Stimulated activated CD8-positive, alpha-beta memory T cell treated with anti-CD3 and anti-CD28 coated beads, Interleukin-4, amount 100 ng/mL, for 24 hours (primary cell): ENCODE results near the gene MOK.
"Not testable (repeated sequence)": the region's sequence is repeated elsewhere in the genome, so short reads cannot be mapped to it uniquely, and the experiment has no call there.

Experiments
- DNase-seq: peaks from one replicate; pipeline ENCODE4 v3.0.0-alpha.2; 2020; ENCODE audit warnings: low read depth

Gene MOK, protein sequence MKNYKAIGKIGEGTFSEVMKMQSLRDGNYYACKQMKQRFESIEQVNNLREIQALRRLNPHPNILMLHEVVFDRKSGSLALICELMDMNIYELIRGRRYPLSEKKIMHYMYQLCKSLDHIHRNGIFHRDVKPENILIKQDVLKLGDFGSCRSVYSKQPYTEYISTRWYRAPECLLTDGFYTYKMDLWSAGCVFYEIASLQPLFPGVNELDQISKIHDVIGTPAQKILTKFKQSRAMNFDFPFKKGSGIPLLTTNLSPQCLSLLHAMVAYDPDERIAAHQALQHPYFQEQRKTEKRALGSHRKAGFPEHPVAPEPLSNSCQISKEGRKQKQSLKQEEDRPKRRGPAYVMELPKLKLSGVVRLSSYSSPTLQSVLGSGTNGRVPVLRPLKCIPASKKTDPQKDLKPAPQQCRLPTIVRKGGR

DNA sequence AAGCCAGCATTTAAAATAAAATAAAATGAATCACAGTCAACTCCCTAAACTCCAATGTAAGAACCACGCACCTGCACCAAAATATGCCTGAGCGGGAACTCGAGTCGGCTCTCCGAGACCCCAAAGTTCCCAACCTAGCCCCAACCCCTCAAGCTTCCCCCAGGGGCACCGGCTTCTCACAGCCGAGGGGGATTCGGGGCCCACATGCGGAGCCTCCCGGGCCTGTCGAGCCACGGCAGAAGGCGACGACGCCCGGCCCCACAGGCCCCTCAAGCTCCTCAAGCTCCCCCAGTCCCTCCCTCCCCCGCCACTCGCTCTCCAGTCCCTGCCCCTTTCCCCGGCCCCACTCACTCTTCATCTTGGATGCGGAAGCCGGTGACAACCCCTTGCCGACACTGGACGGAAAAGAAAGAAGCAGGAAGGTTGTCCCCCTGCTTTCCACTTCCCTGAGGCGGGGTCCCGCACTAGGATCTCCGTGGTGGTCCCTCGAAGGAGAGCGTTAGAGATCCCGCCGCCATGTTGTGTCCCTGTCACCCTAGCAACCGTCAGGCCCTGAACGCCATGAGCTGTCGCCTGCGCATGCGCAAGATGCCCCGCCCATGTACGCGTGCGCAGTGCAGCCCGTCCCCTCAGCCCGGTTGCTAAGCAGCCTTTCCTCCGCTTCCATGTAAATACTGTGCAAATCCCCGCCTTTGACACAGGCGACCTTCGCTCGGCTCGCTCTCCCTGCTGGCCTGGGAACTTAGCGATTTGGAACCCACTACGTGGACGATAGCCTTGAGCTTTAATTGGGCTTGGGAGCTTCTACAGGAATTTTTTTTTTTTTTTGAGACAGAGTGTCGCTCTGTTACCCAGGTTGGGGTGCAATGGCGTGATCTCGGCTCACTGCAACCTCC is at the start of gene MOK:
MOK (minus strand) TSS at position 554 of the 896 bp plus-strand sequence; CDS start at position 358, 196 bp downstream.
- peak; percentile 95 for DNase-seq

DNA sequence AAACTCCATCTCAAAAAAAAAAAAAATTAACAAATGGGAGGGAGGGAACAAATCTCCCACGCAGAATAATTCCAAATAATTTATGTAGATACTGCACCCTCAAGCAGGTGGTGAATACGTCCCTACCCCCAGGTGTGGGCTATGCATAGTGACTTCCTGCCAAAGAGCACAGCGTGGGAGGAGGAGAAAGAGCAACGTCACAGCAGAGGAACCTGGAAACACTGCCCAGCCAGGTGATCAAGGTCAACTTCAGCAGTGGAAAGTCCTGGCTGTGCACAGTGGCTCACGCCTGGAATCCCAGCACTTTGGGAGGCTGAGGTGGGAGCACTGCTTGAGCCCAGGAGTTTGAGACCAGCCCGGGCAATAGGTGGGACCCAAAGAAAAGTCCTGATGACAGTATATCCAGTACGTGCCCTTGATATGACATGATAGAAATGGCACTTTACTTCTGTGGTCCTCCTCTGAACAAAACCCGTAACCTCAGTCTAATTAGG is 48.2 kb upstream of the MOK start:
- DNase-seq, result no peak

DNA sequence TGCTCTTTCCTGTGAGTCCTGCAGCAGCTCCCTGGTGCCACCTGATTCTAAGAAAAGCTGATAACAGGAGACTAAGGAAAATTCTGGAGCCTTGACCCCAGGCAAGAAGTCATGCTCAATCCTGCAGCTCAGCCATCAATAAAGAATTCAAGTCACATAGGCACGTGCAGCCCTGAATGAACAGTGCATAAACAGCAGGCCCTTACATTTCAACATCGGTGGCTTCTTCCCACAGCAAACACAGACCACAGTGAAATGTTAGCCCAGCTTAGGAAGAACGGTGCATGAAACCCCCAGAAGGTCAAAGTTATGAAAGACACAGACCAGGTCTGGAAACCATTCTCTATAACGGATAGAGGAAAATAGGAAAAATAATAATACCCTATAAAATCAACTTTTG is 47.2 kb upstream of the MOK start:
- no peak for DNase-seq

DNA sequence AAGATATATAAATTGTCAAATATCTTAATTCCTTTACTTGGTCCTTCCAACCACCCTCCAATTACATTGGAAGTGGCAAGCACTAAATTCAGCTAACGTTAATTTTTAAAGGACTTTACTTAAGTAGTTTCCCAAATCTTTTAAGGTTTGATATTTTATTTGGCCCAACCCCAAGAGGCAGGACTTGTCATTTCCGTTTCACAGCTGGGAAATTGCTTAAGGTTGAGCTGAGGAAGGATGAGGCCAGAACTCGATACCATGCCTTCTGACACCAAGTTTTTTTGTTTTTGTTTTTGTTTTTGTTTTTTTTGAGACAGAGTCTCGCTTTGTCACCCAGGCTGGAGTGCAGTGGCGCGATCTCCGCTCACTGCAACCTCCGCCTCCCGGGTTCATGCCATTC is 46.6 kb upstream of the MOK start:
- not testable (repeated sequence) for DNase-seq

DNA sequence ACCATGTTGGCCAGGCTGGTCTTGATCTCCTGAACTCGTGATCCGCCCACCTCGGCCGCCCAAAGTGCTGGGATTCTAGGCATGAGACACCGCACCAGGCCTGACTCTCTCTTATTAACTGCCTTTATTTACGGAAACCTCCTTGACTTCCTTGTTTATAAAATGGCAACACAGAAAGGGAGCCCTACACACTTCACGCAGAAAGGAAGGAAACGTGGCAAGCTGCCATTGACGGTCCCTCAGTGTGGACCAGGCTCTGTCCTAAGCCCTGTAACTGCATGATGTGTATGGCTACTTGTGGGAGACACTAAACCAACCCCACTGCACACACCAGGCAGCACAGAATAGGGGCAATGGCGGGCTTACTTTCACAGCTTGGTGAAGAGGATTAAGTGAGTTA is 46.1 kb upstream of the MOK start:
- DNase-seq, result no peak

DNA sequence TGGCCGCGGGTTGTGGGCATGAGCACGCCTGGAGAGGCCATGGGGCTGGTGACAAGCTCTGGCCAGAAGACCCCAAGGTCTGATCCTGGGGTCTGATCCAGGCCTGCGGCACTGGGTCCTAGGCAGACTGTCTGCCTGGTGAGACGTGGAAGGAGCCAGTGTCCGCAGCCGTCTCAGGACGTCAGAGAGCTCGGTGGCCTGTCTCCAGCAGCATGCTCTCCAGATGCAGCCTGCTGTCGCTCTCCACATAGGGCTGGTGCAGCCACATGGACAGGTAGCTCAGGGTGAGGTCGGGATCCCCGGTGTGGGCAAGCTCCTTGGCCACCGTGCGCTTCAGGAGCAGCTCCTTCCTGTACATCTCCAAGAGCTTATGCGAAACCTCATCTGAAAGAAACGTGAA is 43.4 kb upstream of the MOK start:
- DNase-seq, result no peak

DNA sequence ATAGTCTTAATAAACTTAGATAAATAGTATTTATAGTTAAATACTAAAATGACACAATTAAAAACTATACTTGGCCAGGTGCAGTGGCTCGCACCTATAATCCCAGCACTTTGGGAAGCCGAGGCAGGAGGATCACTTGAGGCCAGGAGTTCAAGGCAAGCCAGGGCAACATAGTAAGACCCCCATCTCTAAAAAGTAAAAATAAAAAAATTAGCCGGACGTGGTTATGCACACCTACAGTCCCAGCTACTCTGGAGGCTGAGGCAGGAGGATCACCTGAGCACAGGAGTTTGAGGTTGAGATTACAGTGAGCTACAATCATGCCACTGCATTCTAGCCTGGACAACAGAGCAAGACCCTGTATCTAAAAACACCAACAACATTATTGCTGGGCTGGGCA is 41.7 kb upstream of the MOK start:
- DNase-seq, result no peak

DNA sequence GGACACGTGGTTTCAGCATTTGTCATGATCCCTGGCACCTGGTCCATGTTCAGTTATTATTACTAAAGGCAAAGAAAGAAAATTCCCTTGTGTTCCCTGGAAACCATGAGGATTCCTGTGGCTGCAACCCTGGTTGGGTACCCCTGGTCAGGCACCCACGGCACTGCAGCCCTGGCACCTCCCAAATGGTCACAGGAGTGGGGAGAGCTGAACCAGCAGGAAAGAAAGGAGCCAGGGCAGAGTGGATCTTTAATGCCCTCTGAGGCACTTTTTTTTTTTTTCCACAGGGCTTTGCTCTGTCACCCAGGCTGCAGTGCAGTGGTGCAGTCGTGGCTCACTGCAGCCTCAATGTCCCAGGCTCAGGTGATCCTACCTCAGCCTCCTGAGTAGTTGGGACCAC is 40.3 kb upstream of the MOK start:
- DNase-seq, result no peak

DNA sequence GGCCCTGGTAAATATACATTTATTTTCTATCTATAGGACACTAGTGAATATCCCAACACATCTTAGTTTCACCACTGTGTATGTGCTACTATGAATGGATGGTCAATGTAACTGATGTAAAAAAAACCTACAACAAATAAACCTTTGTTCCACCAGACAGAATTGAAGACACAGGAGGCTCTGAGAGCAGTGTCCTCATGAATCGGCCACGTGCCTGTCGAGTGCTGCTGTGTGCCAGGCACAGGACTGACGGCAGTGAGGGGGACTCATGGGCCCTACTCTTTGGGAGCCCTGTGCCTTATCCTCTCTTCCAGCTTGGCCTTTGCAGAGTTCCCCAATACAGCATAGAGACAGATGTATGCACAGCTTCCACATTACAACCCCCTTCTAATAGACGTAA is 39.5 kb upstream of the MOK start:
- no peak for DNase-seq

DNA sequence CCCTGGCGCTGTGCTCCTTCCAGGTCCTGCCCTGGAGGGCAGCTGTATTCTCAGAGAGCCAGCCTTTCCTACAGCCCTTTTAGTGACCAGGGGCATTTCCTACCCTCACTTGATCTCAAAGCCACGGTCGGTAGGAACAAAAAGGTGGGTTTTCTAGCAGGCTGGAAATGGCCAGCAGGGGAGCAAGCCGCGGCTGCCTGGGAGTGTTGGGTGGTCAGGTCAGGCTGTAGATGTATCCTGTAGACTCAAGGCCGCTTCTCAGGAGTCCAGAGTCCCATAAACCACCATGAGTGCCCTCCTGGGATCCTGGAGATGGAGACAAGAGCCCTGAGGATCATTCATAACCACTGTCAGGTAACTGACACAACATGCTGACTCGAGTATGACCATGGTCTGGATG is 39.1 kb upstream of the MOK start:
- no peak for DNase-seq

DNA sequence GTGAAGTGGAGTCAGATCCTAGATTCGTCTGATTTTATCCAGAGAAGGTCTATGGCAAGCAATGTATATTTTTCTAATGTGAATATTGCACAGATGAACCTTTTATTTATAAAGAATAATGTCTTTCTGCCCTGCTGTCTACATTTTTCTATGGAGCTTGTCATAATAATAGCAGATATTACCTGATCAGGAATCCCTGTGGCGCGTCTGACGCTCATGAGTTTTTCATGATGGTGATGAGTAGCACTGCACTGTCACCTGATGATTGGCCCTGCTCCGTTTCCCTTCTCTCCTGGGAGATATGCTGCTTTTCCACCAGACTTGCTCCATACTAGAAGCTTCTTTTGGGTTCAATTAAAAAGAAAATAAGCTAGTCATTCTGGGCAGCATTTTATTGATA is 37.3 kb upstream of the MOK start:
- DNase-seq, result no peak

DNA sequence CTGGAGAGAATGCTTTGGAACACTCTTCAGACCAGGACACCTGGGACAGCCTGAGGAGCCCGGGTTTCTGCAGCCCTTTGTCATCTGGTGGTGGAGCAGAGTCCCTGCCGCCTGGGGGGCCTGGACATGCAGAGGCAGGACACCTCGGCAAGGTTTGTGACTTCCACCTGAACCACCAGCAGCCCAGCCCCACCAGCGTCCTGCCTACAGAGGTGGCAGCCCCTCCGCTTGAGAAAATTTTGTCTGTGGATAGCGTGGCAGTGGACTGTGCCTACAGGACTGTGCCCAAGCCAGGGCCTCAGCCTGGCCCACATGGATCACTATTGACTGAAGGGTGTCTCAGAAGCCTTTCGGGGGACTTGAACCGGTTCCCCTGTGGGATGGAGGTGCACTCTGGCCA is 36.6 kb upstream of the MOK start:
- DNase-seq, result no peak

DNA sequence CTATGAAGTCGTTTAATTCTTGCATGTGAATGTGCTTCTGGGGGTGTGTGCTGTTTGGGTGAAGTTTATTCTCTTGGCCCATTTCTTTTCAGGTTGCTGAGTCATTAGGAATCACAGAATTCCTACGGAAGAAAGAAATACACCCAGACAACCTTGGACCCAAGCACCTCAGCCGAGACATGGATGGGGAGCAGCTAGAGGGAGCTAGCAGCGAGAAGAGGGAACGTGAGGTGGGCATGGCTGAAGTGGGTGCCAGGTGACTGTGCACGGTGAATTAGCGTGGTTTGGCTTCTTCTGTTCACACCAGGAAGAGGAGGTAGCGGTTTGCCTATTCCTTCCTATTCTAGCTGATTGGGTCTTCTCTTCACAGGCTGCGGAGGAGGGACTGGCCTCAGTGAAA is 33.8 kb upstream of the MOK start:
- DNase-seq, result no peak

DNA sequence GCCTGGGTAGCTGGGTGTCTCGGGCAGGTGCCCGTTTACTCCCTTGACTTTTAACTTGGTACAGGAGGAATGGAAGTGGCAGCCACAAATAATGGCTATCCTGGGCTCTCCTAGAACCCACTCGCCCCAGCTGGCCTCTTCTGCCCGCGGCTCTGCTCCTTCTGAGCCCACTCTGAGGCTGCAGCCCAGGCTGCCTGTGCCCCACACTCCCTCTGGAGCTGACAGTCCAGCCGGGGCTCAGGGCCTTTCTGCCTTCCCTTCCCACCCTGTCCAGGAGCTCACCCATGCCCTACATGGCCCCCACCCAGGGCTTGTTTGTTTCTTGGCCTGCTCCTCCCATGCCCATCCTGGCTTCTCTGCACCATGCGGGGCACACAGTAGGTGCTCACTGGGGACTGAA is 30.2 kb upstream of the MOK start:
- DNase-seq, result no peak

DNA sequence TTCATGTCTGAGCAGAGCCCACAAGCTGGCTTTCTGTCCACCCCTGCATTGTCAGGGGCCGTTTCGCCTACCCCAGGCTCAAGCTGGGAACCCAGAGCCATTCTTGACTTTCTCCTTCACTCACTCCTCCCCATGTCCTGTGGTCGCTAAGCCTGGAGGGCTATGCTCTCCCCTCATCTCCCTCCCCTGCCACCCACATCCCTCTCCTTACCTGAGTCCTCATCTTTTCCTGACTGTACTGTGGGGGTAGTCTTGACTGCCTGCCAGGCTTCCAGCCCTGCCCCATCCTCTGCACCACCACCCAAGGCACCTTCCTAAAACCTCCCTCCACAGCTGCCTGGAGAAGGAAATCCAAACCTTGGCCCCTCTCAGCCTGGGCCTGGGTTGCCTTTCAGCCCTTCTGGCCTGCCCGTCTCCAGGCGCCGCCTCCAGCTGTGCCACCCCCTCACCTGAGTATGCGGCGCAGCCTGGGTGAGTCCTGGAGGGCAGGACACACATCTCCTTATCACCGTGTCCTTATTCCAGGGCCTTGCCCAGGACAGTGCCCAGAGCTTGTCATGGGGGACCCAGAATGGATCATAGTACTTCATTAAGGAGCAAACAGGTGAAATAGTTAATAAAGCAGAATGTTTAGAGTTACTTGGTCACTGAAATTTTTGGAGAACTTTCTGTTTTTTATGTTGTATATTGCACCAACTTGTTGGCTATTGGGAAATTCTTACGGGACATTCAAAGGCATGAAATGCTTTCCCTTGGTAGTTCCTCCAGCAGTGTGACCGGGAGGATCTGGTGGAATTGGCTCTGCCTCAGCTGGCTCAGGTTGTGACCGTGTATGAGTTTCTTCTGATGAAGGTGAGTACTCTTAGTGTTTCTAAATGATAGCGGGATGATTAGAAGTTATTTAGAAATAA is 29.1 kb upstream of the MOK start:
- no peak for DNase-seq

DNA sequence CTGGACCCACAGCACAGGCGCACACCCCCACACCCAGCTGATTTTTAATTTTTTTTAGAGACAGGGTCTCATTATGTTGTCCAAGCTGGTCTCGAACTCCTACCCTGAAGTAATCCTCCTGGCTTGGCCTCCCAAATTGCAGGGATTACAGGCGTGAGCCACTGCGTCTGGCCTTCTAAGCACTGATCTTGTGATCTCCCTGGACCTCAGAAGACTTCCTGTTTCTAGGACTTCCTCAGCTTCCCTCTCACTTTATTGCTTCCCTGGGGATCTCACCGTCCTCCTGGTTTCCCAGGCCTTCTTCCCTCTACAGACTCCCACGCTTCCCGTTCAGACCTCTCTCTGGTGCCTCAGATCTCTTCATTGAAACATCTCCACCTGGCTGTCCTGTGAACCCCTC is 28.4 kb upstream of the MOK start:
- no peak for DNase-seq

DNA sequence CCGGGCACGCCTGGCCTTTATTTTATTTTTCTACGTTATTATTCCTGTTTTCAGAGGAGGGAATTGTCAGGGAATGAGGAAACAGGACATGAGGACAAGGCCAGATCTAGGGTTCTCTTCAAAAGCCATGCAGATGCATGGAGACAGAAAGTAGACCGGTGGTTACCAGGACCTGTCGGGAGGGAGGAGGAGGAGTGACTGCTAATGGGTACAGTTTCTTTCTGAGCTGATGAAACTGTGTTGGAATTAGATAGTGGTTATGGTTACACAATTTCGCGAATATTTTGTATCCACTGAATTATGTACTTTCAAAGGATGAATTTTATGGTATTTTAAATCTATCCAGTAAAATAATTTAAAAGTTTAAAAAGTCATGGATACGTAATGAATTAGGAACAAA is 25.8 kb upstream of the MOK start:
- DNase-seq, result no peak

DNA sequence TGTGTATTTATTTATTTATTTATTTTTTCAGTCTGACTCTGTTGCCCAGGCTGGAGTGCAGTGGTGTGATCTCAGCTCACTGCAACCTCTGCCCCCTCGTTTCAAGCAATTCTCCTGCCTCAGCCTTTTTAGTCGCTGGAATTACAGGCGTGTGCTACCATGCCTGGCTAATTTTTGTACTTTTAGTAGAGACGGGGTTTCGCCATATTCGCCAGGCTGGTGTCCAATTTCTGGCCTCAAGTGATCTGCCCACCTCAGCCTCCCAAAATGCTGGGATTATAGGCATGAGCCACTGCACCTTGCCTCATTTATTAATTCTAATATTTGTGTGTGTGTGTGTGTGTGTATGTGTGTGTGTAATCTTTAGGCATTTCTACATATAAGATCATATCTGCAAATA is 24.4 kb upstream of the MOK start:
- not testable (repeated sequence) for DNase-seq

DNA sequence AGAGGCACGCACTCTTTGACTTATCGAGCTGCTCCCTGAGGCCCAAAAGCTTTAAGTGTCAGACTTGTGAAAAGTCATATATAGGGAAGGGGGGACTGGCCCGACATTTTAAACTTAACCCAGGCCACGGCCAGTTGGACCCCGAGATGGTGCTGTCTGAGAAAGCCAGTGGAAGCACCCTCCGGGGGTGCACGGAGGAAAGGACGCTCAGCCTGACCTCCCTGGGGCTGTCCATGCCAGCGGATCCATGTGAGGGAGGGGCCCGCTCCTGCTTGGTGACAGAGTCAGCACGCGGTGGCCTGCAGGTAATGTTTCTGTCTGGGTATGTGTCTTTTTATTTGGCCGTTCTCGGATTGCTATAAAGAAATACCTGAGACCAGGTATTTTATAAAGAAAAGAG is 21.6 kb upstream of the MOK start:
- DNase-seq, result no peak

DNA sequence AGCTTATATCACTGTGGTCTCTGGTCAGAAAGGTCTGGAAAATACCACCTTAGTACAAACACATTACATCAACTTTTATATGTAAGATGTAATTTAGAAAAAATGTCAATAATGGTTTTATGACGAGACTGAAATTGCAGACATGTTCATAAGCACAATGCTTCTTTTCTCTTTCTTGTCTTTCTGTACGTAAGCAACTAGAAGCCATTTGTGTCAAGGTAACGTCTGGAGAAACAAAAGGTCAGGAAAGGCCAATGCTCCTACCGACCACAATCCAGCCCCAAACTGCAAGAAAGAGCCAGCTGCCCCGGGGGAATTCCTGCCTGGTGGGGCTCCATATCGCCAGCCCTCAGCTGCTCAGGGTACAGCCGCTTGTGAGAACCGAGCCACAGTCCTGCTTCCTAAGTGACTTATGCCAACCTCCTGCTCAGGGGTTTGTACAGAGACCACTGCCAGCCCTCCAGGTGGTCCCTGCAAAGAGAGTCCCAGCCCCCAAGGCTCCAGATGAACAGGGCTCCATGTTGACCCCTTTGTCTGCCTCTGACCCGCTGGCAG is 20.9 kb upstream of the MOK start:
- no peak for DNase-seq

DNA sequence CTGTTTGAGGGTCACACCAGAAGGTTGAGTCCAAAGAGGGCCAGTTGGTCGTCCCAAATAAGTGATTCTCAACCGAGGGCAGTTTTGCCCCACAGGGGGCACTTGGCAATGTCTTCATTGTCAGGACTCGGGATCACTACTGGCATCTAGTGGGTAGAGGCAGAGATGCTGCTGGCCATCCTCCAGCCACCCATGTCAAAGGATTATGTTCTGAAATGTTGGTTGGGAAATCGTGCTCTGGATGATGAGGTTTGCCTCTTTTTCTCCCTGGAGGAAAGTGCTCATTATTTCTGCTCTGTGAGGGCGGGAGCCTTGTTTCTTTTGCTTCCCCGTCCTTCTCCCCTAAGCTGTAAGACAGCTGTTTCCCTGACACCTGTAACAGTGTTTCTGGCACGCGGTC is 18.1 kb upstream of the MOK start:
- DNase-seq, result no peak
